CD1c-positive myeloid dendritic cell (primary cell): ENCODE measurements around the gene ALKBH8.
"Not testable (repeated sequence)": the region's sequence is repeated elsewhere in the genome, so short reads cannot be mapped to it uniquely, and the experiment has no call there.

Source experiments
- DNase-seq: peaks from one replicate; pipeline ENCODE4 v3.0.0-alpha.2; 2016; ENCODE audit errors: extremely low spot score

The ALKBH8 gene

GRCh38 chr11:107565219-107565937 lies at the start of gene ALKBH8:
TSS of gene ALKBH8 (minus strand) at chr11:107565735. CDS start at chr11:107560893, 4,842 bp downstream.
- peak; percentile 81 for DNase-seq

- DNase-seq: no peak
Observed at GRCh38 chr11:107612445-107612844, 46.9 kb upstream of the ALKBH8 start.

- no peak for DNase-seq
Observed at GRCh38 chr11:107609400-107610218, 44.1 kb upstream of the ALKBH8 start.

GRCh38 chr11:107608809-107609208 lies 43.3 kb upstream of the ALKBH8 start:
- DNase-seq: no peak

- DNase-seq: no peak
Observed at GRCh38 chr11:107606141-107606540, 40.6 kb upstream of the ALKBH8 start.

- DNase-seq: no peak
Observed at GRCh38 chr11:107605061-107606006, 39.8 kb upstream of the ALKBH8 start.

- DNase-seq: no peak
Observed at GRCh38 chr11:107598225-107599139, 32.9 kb upstream of the ALKBH8 start.

- DNase-seq: no peak
Observed at GRCh38 chr11:107594736-107595135, 29.2 kb upstream of the ALKBH8 start.

GRCh38 chr11:107593951-107594350 lies 28.4 kb upstream of the ALKBH8 start:
- DNase-seq: no peak

GRCh38 chr11:107592813-107593212 lies 27.3 kb upstream of the ALKBH8 start:
- DNase-seq: no peak

- no peak for DNase-seq
Observed at GRCh38 chr11:107592231-107592590, 26.7 kb upstream of the ALKBH8 start.

- no peak for DNase-seq
Observed at GRCh38 chr11:107591378-107592230, 26.1 kb upstream of the ALKBH8 start.

- peak; percentile 26 for DNase-seq
Observed at GRCh38 chr11:107590460-107591377, 25.2 kb upstream of the ALKBH8 start, which contains the start of gene ELMOD1. TSS of gene ELMOD1 (plus strand) at chr11:107591147. CDS start at chr11:107618190, 27,043 bp downstream.

GRCh38 chr11:107587306-107587979 lies 21.9 kb upstream of the ALKBH8 start:
- no peak for DNase-seq

- DNase-seq: no peak
Observed at GRCh38 chr11:107583629-107584195, 18.2 kb upstream of the ALKBH8 start.

- no peak for DNase-seq
Observed at GRCh38 chr11:107581147-107581546, 15.6 kb upstream of the ALKBH8 start.

- not testable (repeated sequence) for DNase-seq
Observed at GRCh38 chr11:107579169-107579568, 13.6 kb upstream of the ALKBH8 start.

- no peak for DNase-seq
Observed at GRCh38 chr11:107577346-107577711, 11.8 kb upstream of the ALKBH8 start.
